GM19023 (cell line): ENCODE results near the gene SLC35E1.

ENCODE experiments used
- ATAC-seq: cut with Tn5 transposase; IDR thresholded peaks from one replicate; pipeline ENCODE4 v1.9.1; 2021; ENCODE audit warnings: mild to moderate bottlenecking, moderate library complexity; ENCODE audit not compliant: unreplicated experiment

The SLC35E1 gene

DNA sequence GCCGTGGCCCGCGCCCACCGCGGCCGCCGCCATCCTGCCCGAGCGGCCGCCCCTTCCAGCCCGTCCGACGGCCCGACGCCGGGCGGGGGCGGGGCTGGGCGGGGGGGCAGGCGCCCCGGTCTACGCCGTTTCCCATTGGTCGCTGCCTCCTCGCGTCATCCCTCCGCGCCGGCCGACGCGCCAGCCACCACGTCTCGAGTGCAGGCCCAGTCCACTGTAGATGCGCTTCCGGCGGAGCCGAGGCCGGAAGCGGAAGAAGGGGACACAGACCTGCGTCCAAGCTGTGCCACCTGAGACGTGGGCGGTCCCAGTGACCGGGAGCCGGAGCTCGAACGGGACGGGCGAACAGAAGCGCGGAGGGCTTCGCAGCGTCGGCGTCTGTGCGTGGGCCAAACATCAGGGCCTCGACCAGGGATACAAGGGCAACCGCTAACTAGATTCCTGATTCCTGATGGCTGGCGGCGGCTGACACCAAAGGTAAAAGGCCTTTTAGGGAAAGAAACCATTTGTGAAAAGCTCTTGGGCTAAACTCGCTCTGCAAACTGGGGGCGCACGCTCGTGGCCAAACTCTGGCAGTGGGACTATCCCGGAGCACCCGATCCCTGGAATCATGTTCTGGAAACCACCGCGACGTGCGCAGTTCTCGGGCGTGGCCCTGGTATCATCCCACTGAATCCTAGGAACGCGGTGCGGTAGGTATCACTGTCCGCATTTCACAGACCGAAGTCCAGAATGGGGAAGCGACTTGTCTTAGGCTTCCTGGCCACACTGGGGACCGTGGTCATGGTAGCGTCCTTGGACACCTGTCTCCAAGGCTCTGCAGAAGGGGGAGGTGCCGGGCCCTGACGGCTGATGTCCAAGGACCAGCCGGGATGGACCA, at the start of gene SLC35E1:
Gene SLC35E1 (minus strand): TSS at position 84 of the 880 bp plus-strand sequence. CDS start 51 bp downstream, at position 33.
- peak; percentile 88 for ATAC-seq

DNA sequence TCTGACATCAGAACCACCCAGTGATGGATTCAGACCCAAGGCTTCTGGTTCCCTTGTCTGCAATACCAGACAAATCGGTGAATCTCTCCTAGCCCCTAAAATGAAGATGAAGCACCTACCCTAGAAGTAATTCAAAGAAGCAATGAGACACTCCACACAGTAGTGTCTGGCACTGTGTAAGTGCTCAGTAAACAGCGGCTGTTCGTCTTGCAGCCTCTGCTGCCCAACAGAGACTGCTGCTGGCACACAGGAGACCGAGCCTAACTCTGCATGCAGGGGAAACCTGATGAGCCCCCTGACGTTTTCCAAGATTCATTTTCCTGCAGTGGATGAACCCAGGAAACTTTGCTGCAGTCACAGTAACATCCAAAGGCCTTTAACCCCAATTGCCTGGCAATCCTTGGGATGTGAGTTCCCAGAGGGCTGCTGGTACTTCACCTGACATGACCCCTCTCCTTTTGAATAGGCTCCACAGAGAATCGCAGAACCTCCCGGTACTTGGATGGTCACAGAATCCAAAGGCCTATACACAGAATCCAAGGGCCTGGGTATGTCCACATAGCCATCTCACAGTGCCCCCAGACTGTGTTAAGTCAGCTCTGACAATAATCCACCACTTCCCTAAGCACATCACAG, 49.1 kb upstream of the SLC35E1 start:
- ATAC-seq: no peak

DNA sequence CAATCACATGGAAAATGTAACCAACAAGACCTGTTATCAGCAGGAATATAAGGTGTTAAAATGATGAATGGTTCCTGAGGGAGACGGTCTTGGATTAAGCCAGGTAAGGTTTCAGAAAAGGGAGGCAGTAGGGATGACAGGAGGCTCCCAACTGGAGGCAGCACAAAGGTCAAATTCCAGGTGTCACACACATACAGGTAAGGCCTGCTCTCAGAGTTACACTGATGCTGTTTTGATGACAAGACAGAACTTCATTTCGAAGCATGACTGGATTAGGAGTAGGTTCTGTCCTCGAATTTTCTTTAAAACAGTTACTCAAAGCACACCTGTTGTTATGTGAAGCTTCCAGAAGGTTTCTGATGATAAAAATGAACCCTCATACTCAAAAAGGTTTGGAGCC, 48.4 kb upstream of the SLC35E1 start:
- ATAC-seq: no peak

DNA sequence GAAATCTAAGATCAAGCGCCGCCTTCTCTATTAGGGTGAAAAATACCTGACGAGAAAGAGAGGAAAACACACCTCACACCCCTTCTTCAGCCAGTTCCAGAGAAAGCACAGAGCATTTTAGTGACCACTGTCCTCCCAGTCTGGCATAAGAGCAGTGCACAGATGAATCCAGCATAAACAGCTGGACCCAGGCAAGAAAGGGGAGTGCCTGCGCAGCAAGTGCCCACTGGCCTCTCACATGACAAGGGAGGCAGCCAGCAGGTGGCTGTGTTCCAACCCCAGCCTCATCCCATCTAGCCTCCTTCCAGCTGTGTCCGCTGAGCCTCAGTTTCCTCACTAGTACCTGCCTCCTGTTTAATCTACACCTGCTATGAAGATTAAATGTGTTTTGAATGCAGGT, 47.8 kb upstream of the SLC35E1 start:
- ATAC-seq: no peak

- no peak for ATAC-seq
Observed at GRCh38 chr19:16619457-16619856, 47.2 kb upstream of the SLC35E1 start.

GRCh38 chr19:16618248-16618647, 46.0 kb upstream of the SLC35E1 start:
- no peak for ATAC-seq

- no peak for ATAC-seq
Observed at GRCh38 chr19:16615808-16616207, 43.6 kb upstream of the SLC35E1 start.

DNA sequence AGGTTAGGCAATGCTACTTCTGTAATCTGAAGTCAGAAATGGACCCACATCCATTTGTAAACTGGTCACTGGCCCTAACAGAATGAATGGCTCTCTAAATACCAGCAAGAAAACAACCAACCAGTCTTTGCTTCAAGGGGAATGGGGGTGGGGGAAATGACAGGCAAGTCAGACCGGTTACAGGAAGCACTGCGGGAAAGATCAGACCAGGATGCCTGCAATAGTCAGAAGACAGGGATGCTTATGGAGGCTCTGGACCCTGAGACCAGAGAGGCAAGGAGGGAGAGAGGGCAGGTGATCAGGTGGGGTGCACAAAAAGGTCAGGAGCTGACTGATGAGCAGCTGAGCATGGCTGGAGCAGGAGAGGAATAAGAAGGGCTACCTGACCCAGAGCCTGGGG, 42.7 kb upstream of the SLC35E1 start:
- ATAC-seq: no peak

DNA sequence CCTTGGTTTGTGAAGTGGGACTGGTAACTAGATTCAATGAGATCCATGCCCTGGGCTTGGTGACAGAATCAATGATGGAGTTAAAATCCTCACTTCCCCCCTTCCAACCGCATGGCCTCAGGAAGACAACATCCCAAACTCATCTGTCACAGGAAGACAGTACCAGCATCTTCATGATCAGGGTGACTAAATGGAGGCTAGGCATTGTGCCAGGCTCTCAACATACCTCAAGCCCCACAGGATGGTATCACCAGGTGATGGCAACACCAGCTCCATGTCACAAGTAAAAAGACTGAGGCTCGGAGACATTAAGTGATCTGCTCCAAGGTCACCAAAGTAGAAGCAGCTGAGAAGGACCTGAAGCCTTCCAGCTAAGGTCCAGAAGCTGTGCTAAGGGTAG, 41.6 kb upstream of the SLC35E1 start:
- ATAC-seq: no peak

- ATAC-seq: no peak
Observed at GRCh38 chr19:16612636-16613035, 40.4 kb upstream of the SLC35E1 start.

DNA sequence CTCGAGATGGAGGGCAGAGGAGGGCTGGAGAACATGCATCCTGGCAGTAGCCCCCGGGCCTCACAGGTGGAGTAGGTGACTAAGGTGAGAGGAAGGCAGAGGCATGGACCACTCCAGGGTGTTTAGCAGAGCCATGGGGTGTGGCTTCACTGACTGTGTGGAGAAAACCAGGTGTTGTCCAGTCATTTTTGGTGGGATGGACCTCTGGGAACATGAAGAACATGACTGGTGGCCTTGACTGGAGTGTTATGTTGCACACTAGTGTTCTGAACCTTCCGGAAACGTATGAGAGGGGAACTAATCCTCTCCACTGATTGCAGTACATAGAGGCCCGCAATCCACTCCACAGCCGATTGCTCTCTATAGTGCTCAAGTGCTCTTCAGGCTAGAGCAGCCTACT, 38.9 kb upstream of the SLC35E1 start:
- ATAC-seq: no peak

GRCh38 chr19:16609511-16610200, 37.4 kb upstream of the SLC35E1 start:
- ATAC-seq: no peak

DNA sequence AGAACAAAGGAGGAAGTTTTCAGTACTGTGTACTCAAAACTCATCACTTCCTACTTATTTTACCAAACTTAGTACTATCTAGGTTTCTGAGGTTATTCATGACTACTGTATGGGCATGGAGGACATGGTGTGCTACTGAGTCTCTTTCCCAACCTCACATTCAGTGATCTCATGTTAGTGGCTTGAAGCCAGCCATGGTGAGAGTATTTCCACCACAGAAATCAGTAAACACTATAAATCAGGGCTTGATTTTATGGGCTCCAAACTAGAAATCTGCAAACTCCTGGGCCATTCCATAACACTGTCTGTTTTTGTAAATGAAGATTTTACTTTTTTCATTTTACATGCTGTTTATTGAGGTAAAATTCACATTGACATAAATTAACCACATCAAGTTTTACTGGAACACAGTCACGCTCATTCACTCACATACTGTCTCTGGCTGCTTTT, 36.1 kb upstream of the SLC35E1 start:
- ATAC-seq: no peak

GRCh38 chr19:16607819-16608218, 35.6 kb upstream of the SLC35E1 start:
- ATAC-seq: no peak

DNA sequence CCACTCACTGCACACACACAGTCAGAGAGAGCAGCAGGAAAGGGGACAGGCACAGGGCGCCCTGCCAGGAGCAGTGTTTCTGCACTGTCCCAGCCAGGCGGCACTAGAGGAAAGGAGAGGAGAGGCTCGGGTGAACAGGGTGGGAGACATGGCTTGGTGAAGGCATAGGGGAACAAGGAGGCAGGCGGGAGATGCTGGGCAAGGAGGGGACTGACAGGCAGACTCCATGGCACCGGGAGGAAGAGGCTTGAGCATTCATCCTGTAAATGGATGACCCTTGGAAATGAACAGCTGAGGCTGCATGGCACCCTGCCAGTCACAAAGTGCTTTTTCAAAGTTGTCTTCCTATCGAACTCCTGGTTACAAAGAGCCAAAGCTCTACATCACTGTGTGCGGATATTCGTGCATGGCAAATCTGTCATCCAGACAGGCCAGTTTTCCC, 33.4 kb upstream of the SLC35E1 start:
- no peak for ATAC-seq

GRCh38 chr19:16605115-16605514, 32.9 kb upstream of the SLC35E1 start:
- ATAC-seq: no peak

- ATAC-seq: no peak
Observed at GRCh38 chr19:16604615-16605014, 32.4 kb upstream of the SLC35E1 start.

GRCh38 chr19:16603090-16603489, 30.9 kb upstream of the SLC35E1 start:
- no peak for ATAC-seq

DNA sequence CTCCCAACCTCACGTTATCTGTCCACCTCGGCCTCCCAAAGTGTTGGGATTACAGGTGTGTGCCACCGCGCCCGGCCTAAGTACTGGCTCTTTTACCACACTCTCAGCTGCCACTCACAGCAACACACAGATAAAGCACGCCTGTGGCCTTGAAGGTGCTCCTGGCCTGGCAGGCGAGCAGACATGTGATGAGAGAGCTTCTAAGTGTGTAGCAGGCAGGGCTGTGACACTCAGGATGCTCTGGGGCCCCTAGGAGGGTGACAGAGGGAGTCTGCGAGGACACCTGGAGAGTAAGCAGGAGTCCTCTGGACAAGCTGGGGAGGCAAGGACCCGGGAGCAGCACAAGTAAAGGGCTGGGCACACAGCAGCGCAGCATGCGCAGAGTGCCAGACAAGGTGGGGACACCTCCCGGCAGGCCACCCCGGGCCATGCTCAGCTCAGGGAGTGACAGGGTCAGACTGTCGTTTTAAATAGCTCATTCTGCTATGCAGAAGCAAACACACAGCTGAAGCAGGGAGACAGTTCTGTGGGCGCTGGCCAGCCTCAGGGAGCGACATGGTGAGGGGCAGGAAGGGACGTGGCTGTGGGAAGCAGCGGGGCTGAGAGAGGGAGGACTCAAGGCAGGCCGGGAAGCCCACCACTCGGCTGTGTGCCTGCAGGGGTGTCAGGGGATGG, 29.3 kb upstream of the SLC35E1 start:
- no peak for ATAC-seq

- ATAC-seq: no peak
Observed at GRCh38 chr19:16600824-16601223, 28.6 kb upstream of the SLC35E1 start.
